Uterus (tissue), 2 donors: ENCODE data around the gene WWP2.
"Not testable (repeated sequence)": the region's sequence is repeated elsewhere in the genome, so short reads cannot be mapped to it uniquely, and the experiment has no call there.

ENCODE experiments used
- POLR2A ChIP-seq, 2 donors: fragments of 450-650 bp; IDR thresholded peaks; one replicate each; pipeline ENCODE4 v1.6.1; 2016; ENCODE audit warnings: antibody characterized with exemption in 2 of 2, mild to moderate bottlenecking in 1 of 2, moderate library complexity in 1 of 2
- TF ChIP-seq, protein P1 (sequence below), 4 experiments: fragments of 200-600 bp in 2 of 4; fragments of 450-650 bp in 2 of 4; sonication (generic) in 2 of 4; IDR thresholded peaks; one replicate each; pipeline ENCODE4 v1.5.1; 2016 to 2019; ENCODE audit warnings: antibody characterized with exemption in 4 of 4, mild to moderate bottlenecking in 2 of 4, moderate library complexity in 1 of 4

DNA sequence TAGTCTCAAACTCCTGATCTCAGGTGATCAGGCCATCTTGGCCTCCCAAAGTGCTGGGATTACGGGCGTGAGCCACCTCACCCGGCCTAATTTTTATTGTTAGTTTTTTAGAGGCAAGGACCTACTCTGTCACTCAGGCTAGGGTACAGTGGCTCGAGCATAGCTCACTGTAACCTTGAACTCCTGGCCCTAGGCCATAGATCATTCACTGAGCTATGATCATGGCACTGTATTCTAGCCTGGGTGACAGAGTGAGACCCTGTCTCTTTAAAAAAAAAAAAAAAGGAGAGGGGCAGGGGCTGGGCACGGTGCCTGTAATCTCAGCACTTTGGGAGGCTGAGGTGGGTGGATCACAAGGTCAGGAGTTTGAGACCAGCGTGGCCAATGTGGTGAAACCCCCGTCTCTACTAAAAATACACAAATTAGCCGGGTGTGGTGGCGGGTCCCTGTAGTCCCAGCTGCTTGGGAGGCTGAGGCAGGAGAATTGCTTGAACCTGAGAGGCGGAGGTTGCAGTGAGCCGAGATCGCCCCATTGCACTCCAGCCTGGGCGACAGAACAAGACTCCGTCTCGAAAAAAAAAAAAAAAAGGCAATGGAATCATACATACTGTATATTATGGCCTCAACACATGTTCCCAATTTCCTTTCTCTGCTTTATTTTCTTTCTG lies 53.2 kb downstream of the WWP2 start:
- TF ChIP-seq POLR2A (IDR thresholded peaks at IDR 0.05) = not testable (repeated sequence)
- TF ChIP-seq, protein P1, sequence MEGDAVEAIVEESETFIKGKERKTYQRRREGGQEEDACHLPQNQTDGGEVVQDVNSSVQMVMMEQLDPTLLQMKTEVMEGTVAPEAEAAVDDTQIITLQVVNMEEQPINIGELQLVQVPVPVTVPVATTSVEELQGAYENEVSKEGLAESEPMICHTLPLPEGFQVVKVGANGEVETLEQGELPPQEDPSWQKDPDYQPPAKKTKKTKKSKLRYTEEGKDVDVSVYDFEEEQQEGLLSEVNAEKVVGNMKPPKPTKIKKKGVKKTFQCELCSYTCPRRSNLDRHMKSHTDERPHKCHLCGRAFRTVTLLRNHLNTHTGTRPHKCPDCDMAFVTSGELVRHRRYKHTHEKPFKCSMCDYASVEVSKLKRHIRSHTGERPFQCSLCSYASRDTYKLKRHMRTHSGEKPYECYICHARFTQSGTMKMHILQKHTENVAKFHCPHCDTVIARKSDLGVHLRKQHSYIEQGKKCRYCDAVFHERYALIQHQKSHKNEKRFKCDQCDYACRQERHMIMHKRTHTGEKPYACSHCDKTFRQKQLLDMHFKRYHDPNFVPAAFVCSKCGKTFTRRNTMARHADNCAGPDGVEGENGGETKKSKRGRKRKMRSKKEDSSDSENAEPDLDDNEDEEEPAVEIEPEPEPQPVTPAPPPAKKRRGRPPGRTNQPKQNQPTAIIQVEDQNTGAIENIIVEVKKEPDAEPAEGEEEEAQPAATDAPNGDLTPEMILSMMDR (IDR thresholded peaks at IDR 0.05) = not testable (repeated sequence)
